A549 (cell line): ENCODE results near the gene BSPRY.

Source experiments
- POLR2A ChIP-seq: IDR thresholded peaks from 2 replicates; pipeline ENCODE4 v1.6.1; 2012; ENCODE audit warnings: mild to moderate bottlenecking, low read length
- RAD21 ChIP-seq, 2 experiments: fragments of >200 bp in 1 of 2; sonication (Bioruptor Twin) in 1 of 2; formaldehyde crosslinking in 1 of 2; IDR thresholded peaks in 1 of 2; conservative IDR thresholded peaks in 1 of 2; 2 replicates in 1 of 2; 3 replicates in 1 of 2; pipeline ENCODE4 v1.6.1; 2012 to 2018; ENCODE audit warnings: inconsistent platforms in 1 of 2
- SMC3 ChIP-seq: fragments of >200 bp; sonication (Bioruptor Twin); formaldehyde crosslinking; IDR thresholded peaks from 3 replicates; pipeline ENCODE4 v1.6.1; 2018; ENCODE audit warnings: inconsistent platforms
- TP53 ChIP-seq: fragments of 250-450 bp; sonication (Bioruptor Pico); IDR thresholded peaks from 2 replicates; pipeline ENCODE4 v1.5.0; 2021; ENCODE audit warnings: mild to moderate bottlenecking, moderate library complexity
- TF ChIP-seq, protein P1 (sequence below): fragments of >200 bp; sonication (Bioruptor Twin); formaldehyde crosslinking; IDR thresholded peaks from 3 replicates; pipeline ENCODE4 v1.5.1; 2016
- TF ChIP-seq, protein P2 (sequence below): fragments of 150-350 bp; IDR thresholded peaks from 2 replicates; pipeline ENCODE4 v1.6.1; 2014; ENCODE audit warnings: low read depth, mild to moderate bottlenecking, low read length
- TF ChIP-seq, protein P3 (sequence below): fragments of 250-450 bp; sonication (Bioruptor Pico); IDR thresholded peaks from 2 replicates; pipeline ENCODE4 v1.5.0; 2021; ENCODE audit warnings: mild to moderate bottlenecking, moderate library complexity, borderline replicate concordance

DNA sequence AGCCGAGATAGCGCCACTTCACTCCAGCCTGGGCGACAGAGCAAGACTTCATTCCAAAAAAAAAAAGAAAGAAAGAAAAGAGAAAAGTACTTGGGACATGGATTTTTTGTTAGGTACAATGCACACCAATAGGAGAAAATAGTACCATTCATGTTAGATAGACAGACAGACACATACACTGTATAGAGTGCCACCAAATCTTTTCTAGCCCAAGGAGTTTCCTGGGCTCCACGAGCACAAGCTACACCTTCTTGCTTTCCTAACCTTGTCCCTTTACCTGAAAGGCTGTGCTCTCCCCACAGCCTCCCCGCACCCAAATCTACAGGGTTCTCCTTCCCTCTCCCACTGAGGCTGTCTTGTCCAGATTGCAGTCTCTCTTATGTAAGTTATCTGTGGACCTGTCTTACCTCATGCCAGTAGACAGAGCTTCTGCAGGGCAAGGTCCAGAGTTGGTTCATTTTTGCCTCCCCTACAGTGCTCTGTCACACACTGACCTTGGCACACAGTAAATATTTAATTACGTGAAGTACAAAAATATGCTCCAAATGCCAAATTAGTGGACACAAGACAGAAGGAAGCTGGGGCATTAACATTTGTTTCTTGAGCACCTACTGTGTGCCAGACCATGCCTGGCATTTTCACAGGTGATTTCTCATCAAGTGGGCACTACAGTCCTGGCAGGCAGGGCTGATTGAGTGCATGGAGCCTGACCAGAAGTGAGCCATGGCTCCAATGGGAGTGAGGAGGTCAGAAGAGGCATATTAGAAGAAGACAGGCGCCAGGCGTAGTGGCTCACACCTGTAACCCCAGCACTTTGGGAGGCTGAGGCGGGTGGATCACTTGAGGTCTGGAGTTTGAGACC, 45.9 kb downstream of the BSPRY start:
- no peak for TF ChIP-seq RAD21 (conservative IDR thresholded peaks at IDR 0.05 in 1 of 2, IDR thresholded peaks at IDR 0.05 in 1 of 2)
- TF ChIP-seq, protein P1, sequence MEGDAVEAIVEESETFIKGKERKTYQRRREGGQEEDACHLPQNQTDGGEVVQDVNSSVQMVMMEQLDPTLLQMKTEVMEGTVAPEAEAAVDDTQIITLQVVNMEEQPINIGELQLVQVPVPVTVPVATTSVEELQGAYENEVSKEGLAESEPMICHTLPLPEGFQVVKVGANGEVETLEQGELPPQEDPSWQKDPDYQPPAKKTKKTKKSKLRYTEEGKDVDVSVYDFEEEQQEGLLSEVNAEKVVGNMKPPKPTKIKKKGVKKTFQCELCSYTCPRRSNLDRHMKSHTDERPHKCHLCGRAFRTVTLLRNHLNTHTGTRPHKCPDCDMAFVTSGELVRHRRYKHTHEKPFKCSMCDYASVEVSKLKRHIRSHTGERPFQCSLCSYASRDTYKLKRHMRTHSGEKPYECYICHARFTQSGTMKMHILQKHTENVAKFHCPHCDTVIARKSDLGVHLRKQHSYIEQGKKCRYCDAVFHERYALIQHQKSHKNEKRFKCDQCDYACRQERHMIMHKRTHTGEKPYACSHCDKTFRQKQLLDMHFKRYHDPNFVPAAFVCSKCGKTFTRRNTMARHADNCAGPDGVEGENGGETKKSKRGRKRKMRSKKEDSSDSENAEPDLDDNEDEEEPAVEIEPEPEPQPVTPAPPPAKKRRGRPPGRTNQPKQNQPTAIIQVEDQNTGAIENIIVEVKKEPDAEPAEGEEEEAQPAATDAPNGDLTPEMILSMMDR: no peak
- no peak for TF ChIP-seq SMC3
- no peak for TF ChIP-seq POLR2A
- TF ChIP-seq TP53 (CRISPR knock-in tag): no peak
- TF ChIP-seq, protein P2, sequence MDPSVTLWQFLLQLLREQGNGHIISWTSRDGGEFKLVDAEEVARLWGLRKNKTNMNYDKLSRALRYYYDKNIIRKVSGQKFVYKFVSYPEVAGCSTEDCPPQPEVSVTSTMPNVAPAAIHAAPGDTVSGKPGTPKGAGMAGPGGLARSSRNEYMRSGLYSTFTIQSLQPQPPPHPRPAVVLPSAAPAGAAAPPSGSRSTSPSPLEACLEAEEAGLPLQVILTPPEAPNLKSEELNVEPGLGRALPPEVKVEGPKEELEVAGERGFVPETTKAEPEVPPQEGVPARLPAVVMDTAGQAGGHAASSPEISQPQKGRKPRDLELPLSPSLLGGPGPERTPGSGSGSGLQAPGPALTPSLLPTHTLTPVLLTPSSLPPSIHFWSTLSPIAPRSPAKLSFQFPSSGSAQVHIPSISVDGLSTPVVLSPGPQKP: no peak
- TF ChIP-seq, protein P3, sequence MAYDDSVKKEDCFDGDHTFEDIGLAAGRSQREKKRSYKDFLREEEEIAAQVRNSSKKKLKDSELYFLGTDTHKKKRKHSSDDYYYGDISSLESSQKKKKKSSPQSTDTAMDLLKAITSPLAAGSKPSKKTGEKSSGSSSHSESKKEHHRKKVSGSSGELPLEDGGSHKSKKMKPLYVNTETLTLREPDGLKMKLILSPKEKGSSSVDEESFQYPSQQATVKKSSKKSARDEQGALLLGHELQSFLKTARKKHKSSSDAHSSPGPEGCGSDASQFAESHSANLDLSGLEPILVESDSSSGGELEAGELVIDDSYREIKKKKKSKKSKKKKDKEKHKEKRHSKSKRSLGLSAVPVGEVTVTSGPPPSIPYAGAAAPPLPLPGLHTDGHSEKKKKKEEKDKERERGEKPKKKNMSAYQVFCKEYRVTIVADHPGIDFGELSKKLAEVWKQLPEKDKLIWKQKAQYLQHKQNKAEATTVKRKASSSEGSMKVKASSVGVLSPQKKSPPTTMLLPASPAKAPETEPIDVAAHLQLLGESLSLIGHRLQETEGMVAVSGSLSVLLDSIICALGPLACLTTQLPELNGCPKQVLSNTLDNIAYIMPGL: no peak
